GM19043 (cell line): Measurements from ENCODE around the gene DTHD1.

Experiments
- ATAC-seq: cut with Tn5 transposase; IDR thresholded peaks from one replicate; pipeline ENCODE4 v1.9.1; 2021; ENCODE audit warnings: low read depth; ENCODE audit not compliant: unreplicated experiment

Gene DTHD1

GRCh38 chr4:36338973-36339372 lies 57.6 kb downstream of the DTHD1 start:
- no peak for ATAC-seq

GRCh38 chr4:36341936-36342335 lies 60.5 kb downstream of the DTHD1 start:
- ATAC-seq = no peak

DNA sequence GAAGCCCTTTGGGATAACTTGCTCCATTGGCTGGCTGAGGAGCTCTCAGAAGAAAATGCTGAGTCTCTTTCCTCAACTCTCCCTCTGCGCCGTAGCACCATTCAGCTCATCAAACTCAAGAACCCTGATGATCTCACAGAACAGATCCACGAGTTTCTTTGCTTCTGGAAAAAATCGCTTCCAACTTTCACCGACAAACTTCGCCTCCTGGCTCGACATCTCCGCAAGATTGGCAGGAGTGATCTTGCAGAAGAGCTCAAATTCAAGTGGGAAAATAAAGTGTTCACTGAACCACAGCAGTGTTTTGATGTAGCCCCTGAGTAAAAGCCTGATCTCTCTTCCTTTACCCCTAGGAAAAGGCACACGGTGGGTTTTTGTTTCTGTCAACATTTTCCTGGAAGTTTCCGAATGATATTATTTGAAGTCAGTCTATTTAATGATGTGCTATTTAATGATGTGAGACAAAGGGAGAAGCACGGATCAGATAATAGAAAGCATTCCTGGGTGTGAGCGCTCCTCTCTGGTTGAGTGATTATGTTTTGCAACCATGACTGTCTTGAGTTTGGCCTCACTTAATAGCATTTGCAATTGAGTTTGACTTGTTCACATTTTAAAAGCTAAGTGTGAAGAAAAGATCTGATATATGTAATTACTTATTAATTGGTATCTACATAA lies 62.2 kb downstream of the DTHD1 start:
- no peak for ATAC-seq

DNA sequence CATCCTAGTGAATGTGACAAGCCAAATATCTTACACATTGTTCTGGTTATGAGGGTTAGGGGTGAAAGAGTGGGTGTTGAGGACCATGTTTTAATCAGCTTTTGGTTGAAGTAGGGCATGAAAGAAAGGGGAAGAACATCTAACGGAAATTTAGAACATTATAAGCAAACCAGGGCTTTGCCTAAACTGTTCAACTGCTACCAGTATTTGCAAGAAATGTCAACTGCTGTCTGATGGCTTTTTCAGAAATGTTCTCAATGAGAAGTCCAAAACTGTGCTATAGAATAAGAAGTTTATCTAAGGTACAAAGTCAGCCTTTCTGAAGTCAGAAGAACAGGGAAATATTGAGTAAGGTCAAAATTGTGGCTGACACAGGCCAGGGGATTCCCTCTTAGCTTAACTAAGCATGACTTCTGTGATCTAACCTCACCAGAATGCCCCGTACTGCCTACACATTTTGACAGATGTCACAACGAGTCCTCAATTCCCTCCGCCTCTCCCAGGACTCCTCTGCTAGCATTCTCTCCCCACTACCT lies 67.1 kb downstream of the DTHD1 start:
- peak; percentile 87 for ATAC-seq

- ATAC-seq = no peak
Measured at GRCh38 chr4:36349938-36350549, 68.6 kb downstream of the DTHD1 start.

DNA sequence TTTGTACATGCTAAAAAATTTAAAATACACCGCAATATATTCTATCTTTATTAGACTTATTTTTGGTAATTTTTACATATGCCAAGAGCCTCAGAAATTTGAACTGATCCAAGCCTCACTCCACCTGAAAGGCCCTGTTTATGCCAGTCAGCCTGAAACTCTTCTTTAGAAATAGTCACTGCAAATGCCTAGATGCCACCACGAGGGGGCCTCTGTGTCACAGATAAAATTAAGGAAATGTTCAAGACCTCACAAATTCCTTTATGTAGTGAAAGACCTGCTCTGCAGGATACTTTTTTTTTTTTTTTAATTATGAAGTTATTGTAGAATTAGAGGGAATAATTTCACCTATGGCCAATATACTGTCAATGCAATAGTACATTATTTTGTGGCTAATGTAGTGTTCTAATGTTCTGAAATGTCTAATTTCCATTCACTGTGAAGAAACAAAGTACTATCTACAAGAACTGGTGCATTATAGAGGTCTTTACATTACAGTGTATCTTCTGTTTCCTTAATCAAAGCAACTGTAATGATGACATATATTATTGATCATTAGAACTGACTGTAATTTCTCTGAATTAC lies 69.8 kb downstream of the DTHD1 start:
- ATAC-seq = peak; percentile 53

- no peak for ATAC-seq
Measured at GRCh38 chr4:36353998-36354397, 72.6 kb downstream of the DTHD1 start.

- no peak for ATAC-seq
Measured at GRCh38 chr4:36358173-36358572, 76.8 kb downstream of the DTHD1 start.

DNA sequence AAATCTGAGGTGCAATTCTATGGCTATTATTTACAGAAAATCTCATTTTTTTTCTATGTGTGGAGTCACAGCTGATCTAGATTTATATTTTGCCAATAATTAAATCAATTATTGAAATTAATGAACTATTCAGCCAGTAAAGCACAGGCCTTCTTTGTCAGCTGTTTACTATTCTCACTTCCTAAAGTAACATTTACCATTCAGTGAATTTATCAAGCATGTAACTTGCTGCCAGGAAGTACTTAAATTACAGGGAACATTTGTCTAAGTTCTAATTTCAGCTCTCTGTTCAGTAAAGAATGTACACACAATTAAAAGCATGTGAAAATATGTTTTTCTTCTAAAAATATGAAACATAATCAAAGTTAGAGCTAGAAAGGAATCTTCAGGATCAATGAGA lies 79.3 kb downstream of the DTHD1 start:
- peak; percentile 49 for ATAC-seq

GRCh38 chr4:36363024-36363423 lies 81.6 kb downstream of the DTHD1 start:
- ATAC-seq = no peak

- no peak for ATAC-seq
Measured at GRCh38 chr4:36374836-36375511, 93.6 kb downstream of the DTHD1 start.

- ATAC-seq = peak; percentile 89
Measured at GRCh38 chr4:36385951-36386571, 104.6 kb downstream of the DTHD1 start.

DNA sequence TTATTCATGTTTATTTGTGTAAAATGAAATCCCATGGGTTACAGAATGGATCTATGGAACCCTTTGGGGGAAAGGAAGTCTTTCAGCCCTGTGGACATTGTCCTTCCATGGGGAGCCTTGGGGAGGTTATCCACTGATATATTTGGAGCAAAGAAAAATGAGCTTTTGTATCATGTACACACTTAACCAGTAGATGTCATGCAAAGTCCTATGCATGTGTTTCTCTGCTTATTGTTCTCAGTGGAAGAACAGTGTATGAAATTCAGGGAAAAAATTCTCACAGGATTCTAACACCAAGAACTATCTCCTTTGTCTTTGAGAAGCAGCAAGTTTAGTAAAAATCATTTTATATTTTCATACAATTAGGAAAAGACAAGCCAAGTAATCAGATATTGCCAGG lies 105.3 kb downstream of the DTHD1 start:
- ATAC-seq = no peak

GRCh38 chr4:36388710-36389109 lies 107.3 kb downstream of the DTHD1 start:
- ATAC-seq = no peak

GRCh38 chr4:36391411-36391810 lies 110.0 kb downstream of the DTHD1 start:
- ATAC-seq = no peak

DNA sequence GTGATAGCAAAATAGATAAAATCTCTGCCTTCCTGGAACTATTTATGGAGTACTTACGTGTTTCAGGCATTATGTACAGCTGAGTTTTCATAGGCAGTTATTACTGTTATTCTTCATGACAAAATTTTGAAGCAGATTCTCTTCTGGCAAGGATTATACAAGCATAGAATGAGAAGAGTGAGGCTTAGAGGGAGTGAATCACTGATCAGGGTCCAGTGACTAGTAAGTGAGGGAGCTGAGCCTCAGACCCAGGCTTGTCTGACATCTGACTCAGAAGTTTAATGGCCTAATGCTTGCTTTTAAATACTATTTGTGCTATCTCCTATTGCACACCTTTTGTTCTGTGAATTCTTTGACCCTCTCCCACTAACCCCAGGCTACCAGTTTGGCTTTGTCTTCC lies 110.6 kb downstream of the DTHD1 start:
- no peak for ATAC-seq

GRCh38 chr4:36392916-36393315 lies 111.5 kb downstream of the DTHD1 start:
- ATAC-seq = no peak
